Tibial artery (tissue), 4 donors: ENCODE measurements around the gene TPCN1.

Source experiments
- DNase-seq, 2 donors: peaks; one replicate each; pipeline ENCODE4 v3.0.0-alpha.2; 2019
- H3K27ac ChIP-seq, 2 donors: fragments of 200-600 bp; sonication (generic) in 1 of 2; 1 replicate in 1 of 2; 2 replicates in 1 of 2; pipeline ENCODE4 v1.5.1; 2018 to 2019; ENCODE audit warnings: mild to moderate bottlenecking in 1 of 2
- H3K27me3 ChIP-seq, 2 donors: fragments of 200-600 bp; sonication (generic) in 1 of 2; one replicate each; pipeline versions ENCODE4 v1.5.1 to v1.6.0; 2016 to 2019
- H3K36me3 ChIP-seq, 3 donors: fragments of 200-600 bp; sonication (generic) in 2 of 3; one replicate each; pipeline ENCODE4 v1.5.1; 2016 to 2019; ENCODE audit warnings: mild to moderate bottlenecking in 2 of 3
- H3K4me1 ChIP-seq, 4 donors: fragments of 200-600 bp; sonication (generic) in 2 of 4; 1 replicate in 3 of 4; 2 replicates in 1 of 4; pipeline ENCODE4 v1.5.1; 2016 to 2019
- H3K4me3 ChIP-seq, 2 donors: fragments of 200-600 bp; sonication (generic) in 1 of 2; 1 replicate in 1 of 2; 2 replicates in 1 of 2; pipeline ENCODE4 v1.5.1; 2018 to 2019; ENCODE audit warnings: mild to moderate bottlenecking in 2 of 2
- H3K9me3 ChIP-seq, 3 donors: fragments of 200-600 bp; sonication (generic) in 1 of 3; one replicate each; pipeline ENCODE4 v1.5.1; 2016 to 2019
- intact Hi-C: fragments of 100-400 bp; cut with DNase I; formaldehyde crosslinking; loops from one replicate; pipeline ENCODE4 v1.15.0; 2023; ENCODE audit warnings: low total_unique reads
- TF ChIP-seq, protein P1 (sequence below), 2 experiments: fragments of 200-600 bp in 1 of 2; fragments of 450-650 bp in 1 of 2; IDR thresholded peaks; one replicate each; pipeline ENCODE4 v1.5.1; 2017 to 2019; ENCODE audit warnings: antibody characterized with exemption in 2 of 2, mild to moderate bottlenecking in 1 of 2, moderate library complexity in 1 of 2

TPCN1 gene

DNA sequence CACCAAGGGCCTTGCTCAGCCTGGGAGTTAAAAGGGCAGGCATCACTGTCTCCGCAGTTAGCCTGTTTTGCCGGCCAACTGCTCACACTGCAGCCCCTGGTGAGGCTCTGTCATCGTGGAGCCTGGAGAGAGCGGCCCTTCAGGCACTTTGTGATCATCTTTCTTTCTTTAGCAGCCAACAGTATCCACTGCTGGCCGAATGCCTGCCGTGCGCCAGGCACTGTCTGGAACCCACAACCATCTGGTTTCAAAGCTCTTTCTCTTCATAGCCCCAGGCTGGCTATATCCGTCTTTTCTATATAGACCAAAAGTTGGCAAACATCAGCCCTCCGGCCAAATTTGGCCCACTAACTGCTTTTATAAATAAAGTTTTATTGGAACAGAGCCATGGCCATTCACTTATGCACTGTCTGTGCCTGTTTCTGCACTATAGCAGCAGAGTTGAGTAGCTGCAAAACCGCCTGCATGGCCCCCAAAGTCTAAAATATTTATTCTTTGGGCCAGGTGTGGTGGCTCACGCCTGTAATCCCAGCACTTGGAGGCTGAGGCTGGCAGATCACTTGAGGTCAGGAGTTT, 84.1 kb downstream of the TPCN1 start:
- H3K27me3 ChIP-seq: no peaks in the 10 kb centered on the region
- DNase-seq: no peak
- H3K9me3 ChIP-seq: no peaks in the 10 kb centered on the region
- TF ChIP-seq, protein P1, sequence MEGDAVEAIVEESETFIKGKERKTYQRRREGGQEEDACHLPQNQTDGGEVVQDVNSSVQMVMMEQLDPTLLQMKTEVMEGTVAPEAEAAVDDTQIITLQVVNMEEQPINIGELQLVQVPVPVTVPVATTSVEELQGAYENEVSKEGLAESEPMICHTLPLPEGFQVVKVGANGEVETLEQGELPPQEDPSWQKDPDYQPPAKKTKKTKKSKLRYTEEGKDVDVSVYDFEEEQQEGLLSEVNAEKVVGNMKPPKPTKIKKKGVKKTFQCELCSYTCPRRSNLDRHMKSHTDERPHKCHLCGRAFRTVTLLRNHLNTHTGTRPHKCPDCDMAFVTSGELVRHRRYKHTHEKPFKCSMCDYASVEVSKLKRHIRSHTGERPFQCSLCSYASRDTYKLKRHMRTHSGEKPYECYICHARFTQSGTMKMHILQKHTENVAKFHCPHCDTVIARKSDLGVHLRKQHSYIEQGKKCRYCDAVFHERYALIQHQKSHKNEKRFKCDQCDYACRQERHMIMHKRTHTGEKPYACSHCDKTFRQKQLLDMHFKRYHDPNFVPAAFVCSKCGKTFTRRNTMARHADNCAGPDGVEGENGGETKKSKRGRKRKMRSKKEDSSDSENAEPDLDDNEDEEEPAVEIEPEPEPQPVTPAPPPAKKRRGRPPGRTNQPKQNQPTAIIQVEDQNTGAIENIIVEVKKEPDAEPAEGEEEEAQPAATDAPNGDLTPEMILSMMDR (IDR thresholded peaks at IDR 0.05): no peak
- no peak overlapping the region for H3K27ac ChIP-seq
- H3K36me3 ChIP-seq: peaks cover 57 to 93% (median 76%) of the 10 kb centered on the region in 3 donors
- intact Hi-C loops: no loop called here
- H3K4me3 ChIP-seq: no peak overlapping the region
- peaks cover 0 to 3% (median under 1%) of the 10 kb centered on the region in 4 donors for H3K4me1 ChIP-seq

DNA sequence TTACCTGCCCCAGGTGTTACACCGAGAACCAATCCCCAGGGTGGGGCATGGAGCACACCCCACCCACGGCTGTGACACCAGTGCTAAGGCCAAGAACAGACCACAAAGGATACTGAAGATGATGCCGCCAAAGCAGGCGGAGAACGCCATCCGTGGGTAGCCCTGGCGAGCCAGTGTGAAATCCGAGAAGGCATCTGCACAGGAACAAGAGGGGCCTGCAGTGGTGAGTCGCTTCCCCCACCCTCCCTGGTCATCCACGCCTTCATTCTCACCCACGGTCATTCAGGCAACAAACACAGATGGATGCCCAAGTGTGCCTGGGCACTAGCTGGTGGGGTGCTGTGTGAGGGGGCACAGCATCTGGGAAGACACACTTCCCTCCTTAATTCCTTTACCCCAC, 85.1 kb downstream of the TPCN1 start:
- peaks cover 65 to 97% (median 86%) of the 10 kb centered on the region in 3 donors for H3K36me3 ChIP-seq
- no peaks in the 10 kb centered on the region for H3K9me3 ChIP-seq
- no peaks in the 10 kb centered on the region for H3K4me1 ChIP-seq
- no peak overlapping the region for H3K4me3 ChIP-seq
- DNase-seq: no peak
- intact Hi-C loops: no loop called here
- TF ChIP-seq, protein P1 (IDR thresholded peaks at IDR 0.05): no peak
- H3K27ac ChIP-seq: no peak overlapping the region
- no peaks in the 10 kb centered on the region for H3K27me3 ChIP-seq

DNA sequence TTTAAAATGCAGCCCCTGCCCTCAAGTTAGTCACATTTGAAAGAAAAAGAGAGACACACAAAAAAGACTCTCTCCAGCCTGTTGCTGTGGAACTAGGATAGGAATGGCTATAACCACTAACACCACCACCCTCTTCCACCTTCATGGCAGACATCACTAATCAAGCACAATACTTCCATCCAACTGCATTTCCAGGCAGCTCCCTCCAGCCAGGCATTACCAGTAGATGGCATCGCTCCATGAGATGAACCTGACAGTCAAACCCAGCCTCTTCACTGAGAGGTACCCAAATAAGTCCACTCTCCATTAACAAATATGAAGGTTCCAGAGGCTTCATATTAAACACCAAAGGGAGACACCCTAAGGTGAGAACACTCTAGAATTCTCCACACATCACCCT, 89.2 kb downstream of the TPCN1 start:
- no peak for DNase-seq
- TF ChIP-seq, protein P1 (IDR thresholded peaks at IDR 0.05): no peak
- H3K4me1 ChIP-seq: no peaks in the 10 kb centered on the region
- intact Hi-C loops: no loop called here
- H3K27me3 ChIP-seq: no peaks in the 10 kb centered on the region
- no peak overlapping the region for H3K27ac ChIP-seq
- H3K9me3 ChIP-seq: no peaks in the 10 kb centered on the region
- H3K36me3 ChIP-seq: peaks cover 66 to 94% (median 68%) of the 10 kb centered on the region in 3 donors
- H3K4me3 ChIP-seq: no peak overlapping the region

DNA sequence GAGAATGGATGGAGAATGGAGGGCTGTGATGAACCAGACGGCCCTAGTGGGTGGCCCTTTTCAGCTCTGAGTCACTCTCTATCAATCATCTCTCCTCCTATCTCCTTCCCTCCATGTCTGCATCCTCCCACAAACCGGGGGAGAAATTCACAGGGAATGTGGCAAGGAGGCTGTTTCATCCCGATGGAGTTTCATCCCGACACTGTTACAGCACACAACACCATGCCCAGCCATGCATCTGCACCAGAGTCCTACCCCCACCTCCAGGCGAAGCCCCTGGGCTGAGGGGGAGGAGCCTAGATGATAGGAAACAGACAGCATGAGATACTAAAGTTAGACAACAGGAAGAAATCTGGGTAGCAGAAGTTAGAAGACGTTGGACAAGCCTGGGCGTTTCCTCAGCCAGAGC, 92.9 kb downstream of the TPCN1 start:
- Histone ChIP-seq H3K4me1 (no peaks in the 10 kb centered on the region), H3K4me3 (no peak overlapping the region), H3K27me3 (no peaks in the 10 kb centered on the region), H3K9me3 (no peaks in the 10 kb centered on the region), H3K27ac (no peak overlapping the region), H3K36me3 (peaks cover 55 to 96% (median 66%) of the 10 kb centered on the region in 3 donors)
- intact Hi-C loops: no loop called here
- TF ChIP-seq, protein P1 (IDR thresholded peaks at IDR 0.05): no peak
- no peak for DNase-seq

DNA sequence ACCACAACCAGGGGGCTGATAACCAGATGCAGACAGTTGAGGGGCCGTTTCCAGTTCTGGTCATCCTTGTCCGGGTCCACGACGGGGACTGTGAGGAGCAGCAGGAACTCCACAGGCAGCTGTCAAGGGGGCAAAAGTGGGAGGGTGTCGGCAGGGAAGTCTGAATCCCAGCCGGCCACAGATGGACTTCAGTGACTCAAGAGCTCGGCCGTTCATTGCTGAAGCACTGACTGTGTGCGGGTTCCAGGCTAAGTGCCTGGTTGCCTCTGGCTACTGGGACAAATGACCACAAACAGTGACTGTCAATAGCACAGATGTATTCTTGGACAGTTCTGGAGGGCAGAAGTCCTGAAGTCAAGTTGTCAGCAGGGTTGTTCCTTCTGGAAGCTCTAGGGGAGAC, 94.1 kb downstream of the TPCN1 start:
- Histone ChIP-seq H3K36me3 (peaks cover 43 to 96% (median 68%) of the 10 kb centered on the region in 3 donors), H3K4me3 (no peak overlapping the region)

More for the DNA sequence above, 94.1 kb downstream of the TPCN1 start:
- Histone ChIP-seq H3K27me3 (no peaks in the 10 kb centered on the region), H3K9me3 (no peaks in the 10 kb centered on the region), H3K27ac (no peak overlapping the region), H3K4me1 (no peaks in the 10 kb centered on the region)
- intact Hi-C loops: no loop called here
- TF ChIP-seq, protein P1 (IDR thresholded peaks at IDR 0.05): no peak
- no peak for DNase-seq
